T-helper 1 cell (primary cell): ENCODE results near the gene SCP2.

Source experiments
- DNase-seq, 5 donors: peaks; one replicate each; pipeline ENCODE4 v3.0.0-alpha.2; 2012 to 2020

The SCP2 gene

GRCh38 chr1:53084589-53084971, 157.5 kb downstream of the SCP2 start:
- DNase-seq: no peak

- DNase-seq: no peak
Observed at GRCh38 chr1:53085405-53085804, 158.3 kb downstream of the SCP2 start.

GRCh38 chr1:53086491-53087070, 159.5 kb downstream of the SCP2 start:
- no peak for DNase-seq

- DNase-seq: no peak
Observed at GRCh38 chr1:53087332-53088285, 160.5 kb downstream of the SCP2 start.

- DNase-seq: no peak
Observed at GRCh38 chr1:53088616-53089300, 161.7 kb downstream of the SCP2 start.

GRCh38 chr1:53089478-53090226, 162.6 kb downstream of the SCP2 start:
- DNase-seq: no peak

- DNase-seq: no peak
Observed at GRCh38 chr1:53090227-53091147, 163.4 kb downstream of the SCP2 start.

- DNase-seq: no peak
Observed at GRCh38 chr1:53091841-53092645, 165.0 kb downstream of the SCP2 start.

GRCh38 chr1:53092659-53093450, 165.8 kb downstream of the SCP2 start:
- DNase-seq: no peak

- DNase-seq: no peak
Observed at GRCh38 chr1:53093451-53093754, 166.3 kb downstream of the SCP2 start.

GRCh38 chr1:53093778-53094532, 166.9 kb downstream of the SCP2 start:
- no peak for DNase-seq

- no peak for DNase-seq
Observed at GRCh38 chr1:53094533-53094919, 167.4 kb downstream of the SCP2 start.
